Testis (tissue), 2 donors: ENCODE results near the gene CROT.

Experiments
- CTCF ChIP-seq, 3 experiments: fragments of 450-650 bp in 2 of 3; fragments of 200-600 bp in 1 of 3; sonication (generic) in 1 of 3; IDR thresholded peaks; one replicate each; pipeline ENCODE4 v1.5.1; 2016 to 2019; ENCODE audit warnings: antibody characterized with exemption in 3 of 3, mild to moderate bottlenecking in 2 of 3, moderate library complexity in 1 of 3
- POLR2A ChIP-seq: fragments of 450-650 bp; IDR thresholded peaks from one replicate; pipeline ENCODE4 v1.6.1; 2017; ENCODE audit warnings: antibody characterized with exemption, mild to moderate bottlenecking, moderate library complexity

GRCh38 chr7:87413029-87413428 lies 67.6 kb downstream of the CROT start:
- TF ChIP-seq CTCF (IDR thresholded peaks at IDR 0.05) (no peak), POLR2A (no peak)
